ENCODE measurements around the gene ITIH1. TPM values are rescaled to one million over a fixed set of nuclear protein-coding genes. Genes with fewer than 3 reads are reported as not detected.

ITIH1 gene
- polyA plus RNA-seq, 2 of the 4 experiments (the other 2 are of a cell fraction), result not detected

DNA sequence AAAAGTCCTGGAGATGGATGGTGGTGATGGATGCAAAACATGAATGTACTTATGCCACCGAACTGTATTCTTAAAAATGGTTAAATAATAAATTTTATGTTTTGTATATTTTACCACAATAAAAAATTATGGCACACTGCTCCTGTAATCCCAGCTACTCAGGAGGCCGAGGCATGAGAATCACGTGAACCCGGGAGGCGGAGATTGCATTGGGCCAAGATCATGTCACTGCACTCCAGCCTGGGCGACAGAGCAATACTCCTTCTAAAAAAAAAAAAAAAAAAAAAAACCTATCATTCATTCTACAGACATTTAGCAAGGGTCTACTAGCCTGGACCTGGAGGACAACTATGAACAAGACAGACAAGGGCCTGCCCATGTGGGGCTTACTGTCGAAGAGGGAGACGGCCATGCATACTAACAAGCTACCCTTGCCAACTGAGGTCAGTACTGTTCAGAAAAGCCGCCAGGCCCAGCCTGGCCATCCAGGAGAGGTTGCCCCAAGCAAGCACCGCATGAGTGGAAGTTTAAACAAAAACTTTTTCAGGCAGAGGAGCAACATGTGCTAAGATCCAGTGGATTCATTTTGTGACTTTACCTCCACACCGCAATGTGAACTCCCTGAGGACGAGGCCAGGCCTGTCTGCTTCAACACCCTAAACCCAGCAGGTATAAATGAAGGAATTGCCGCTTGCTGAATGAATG is 3.9 kb upstream of the ITIH1 start:
- 92% methylated on average over 13 of the region's 13 CpGs for WGBS (ENCODE audit: missing lambda C conversion rate)
- Histone ChIP-seq H3K4me1 (peaks cover 13% of the 10 kb centered on the region), H3K9me3 (no peaks in the 10 kb centered on the region), H3K4me3 (no peak overlapping the region), H3K4me2 (no peak overlapping the region), H3K27ac (no peak overlapping the region)
- TF ChIP-seq RAD21 (conservative IDR thresholded peaks at IDR 0.05 in 1 of 2, IDR thresholded peaks at IDR 0.05 in 1 of 2), result no peak
- TF ChIP-seq HOXA7 (CRISPR knock-in tag; IDR thresholded peaks at IDR 0.05), result no peak
- TF ChIP-seq, protein P1, sequence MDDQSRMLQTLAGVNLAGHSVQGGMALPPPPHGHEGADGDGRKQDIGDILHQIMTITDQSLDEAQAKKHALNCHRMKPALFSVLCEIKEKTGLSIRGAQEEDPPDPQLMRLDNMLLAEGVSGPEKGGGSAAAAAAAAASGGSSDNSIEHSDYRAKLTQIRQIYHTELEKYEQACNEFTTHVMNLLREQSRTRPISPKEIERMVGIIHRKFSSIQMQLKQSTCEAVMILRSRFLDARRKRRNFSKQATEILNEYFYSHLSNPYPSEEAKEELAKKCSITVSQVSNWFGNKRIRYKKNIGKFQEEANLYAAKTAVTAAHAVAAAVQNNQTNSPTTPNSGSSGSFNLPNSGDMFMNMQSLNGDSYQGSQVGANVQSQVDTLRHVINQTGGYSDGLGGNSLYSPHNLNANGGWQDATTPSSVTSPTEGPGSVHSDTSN (IDR thresholded peaks at IDR 0.05), result no peak
- TF ChIP-seq JUNB (IDR thresholded peaks at IDR 0.05), result no peak
- no peak for TF ChIP-seq CBX8 (IDR thresholded peaks at IDR 0.05)
- TF ChIP-seq, protein P2, sequence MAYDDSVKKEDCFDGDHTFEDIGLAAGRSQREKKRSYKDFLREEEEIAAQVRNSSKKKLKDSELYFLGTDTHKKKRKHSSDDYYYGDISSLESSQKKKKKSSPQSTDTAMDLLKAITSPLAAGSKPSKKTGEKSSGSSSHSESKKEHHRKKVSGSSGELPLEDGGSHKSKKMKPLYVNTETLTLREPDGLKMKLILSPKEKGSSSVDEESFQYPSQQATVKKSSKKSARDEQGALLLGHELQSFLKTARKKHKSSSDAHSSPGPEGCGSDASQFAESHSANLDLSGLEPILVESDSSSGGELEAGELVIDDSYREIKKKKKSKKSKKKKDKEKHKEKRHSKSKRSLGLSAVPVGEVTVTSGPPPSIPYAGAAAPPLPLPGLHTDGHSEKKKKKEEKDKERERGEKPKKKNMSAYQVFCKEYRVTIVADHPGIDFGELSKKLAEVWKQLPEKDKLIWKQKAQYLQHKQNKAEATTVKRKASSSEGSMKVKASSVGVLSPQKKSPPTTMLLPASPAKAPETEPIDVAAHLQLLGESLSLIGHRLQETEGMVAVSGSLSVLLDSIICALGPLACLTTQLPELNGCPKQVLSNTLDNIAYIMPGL (CRISPR knock-in tag; IDR thresholded peaks at IDR 0.05; ENCODE audit: borderline replicate concordance), result no peak
- TF ChIP-seq, protein P3, sequence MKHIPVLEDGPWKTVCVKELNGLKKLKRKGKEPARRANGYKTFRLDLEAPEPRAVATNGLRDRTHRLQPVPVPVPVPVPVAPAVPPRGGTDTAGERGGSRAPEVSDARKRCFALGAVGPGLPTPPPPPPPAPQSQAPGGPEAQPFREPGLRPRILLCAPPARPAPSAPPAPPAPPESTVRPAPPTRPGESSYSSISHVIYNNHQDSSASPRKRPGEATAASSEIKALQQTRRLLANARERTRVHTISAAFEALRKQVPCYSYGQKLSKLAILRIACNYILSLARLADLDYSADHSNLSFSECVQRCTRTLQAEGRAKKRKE (CRISPR knock-in tag; IDR thresholded peaks at IDR 0.05; ENCODE audit: low read depth), result no peak
- TF ChIP-seq CBX2 (IDR thresholded peaks at IDR 0.05; ENCODE audit: borderline replicate concordance, low read depth), result no peak
- TF ChIP-seq, protein P4, sequence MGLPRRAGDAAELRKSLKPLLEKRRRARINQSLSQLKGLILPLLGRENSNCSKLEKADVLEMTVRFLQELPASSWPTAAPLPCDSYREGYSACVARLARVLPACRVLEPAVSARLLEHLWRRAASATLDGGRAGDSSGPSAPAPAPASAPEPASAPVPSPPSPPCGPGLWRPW (IDR thresholded peaks at IDR 0.05), result no peak
- no peak for TF ChIP-seq NFE2L2 (conservative IDR thresholded peaks at IDR 0.05; ENCODE audit: low read length)
- no peak for TF ChIP-seq POLR2A (IDR thresholded peaks at IDR 0.05; ENCODE audit: low read length)
- TF ChIP-seq RNF2 (IDR thresholded peaks at IDR 0.05; ENCODE audit: borderline replicate concordance, low read depth), result no peak
- TF ChIP-seq, protein P5, sequence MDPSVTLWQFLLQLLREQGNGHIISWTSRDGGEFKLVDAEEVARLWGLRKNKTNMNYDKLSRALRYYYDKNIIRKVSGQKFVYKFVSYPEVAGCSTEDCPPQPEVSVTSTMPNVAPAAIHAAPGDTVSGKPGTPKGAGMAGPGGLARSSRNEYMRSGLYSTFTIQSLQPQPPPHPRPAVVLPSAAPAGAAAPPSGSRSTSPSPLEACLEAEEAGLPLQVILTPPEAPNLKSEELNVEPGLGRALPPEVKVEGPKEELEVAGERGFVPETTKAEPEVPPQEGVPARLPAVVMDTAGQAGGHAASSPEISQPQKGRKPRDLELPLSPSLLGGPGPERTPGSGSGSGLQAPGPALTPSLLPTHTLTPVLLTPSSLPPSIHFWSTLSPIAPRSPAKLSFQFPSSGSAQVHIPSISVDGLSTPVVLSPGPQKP (IDR thresholded peaks at IDR 0.05; ENCODE audit: low read depth, low read length), result no peak
- TF ChIP-seq SMC3 (IDR thresholded peaks at IDR 0.05), result no peak
- no peak for TF ChIP-seq KDM5A (IDR thresholded peaks at IDR 0.05)
- TF ChIP-seq HOXB5 (CRISPR knock-in tag; IDR thresholded peaks at IDR 0.05), result no peak
- DNase-seq (ENCODE audit: low read depth in 1 of 2, low spot score in 1 of 2) (no peak), ATAC-seq (no peak), FAIRE-seq (no peak)
- POLR2A ChIA-PET, result no interaction called here
- CTCF ChIA-PET, result interaction anchor here (0.6 kb wide), 2 partner anchors 72 to 185 kb away, joined by 3 read pairs; no protein-coding TSS in a partner anchor

DNA sequence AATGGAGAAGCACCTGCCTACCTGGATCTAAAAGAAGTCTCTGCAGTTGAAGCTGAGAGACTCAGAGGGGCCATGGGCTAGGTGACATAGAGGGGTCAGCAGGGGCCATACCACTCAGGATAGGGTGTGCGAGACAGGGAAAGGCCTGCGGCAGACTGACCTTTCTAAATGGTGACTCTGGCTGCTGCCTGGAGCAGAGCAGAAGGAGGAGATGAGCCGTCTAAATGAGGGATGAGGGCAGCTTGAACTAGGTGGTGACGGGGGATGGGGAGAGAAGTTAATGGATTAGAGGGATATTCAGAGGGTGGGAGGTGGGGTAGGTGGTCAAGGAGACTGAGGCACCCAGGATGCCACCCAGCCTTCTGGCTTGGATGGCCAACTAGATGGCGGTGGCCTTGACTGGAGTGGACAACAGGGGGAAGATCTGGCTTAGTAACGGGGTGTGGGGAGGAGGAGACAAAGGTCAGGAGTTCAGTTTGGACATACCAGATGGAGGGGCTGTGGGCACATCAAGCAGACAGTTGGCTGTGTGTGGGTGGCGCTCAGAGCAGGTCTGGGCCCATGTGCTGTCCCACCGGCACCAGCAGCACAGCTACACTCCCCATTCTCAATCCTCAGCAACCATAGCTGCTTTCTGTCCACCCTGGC is 3.2 kb upstream of the ITIH1 start:
- H3K9me3 ChIP-seq, result no peaks in the 10 kb centered on the region
- WGBS (ENCODE audit: missing lambda C conversion rate), result 75% methylated on average over 8 of the region's 8 CpGs
- TF ChIP-seq NPAS2 (CRISPR knock-in tag; IDR thresholded peaks at IDR 0.05; ENCODE audit: borderline replicate concordance), result no peak
- TF ChIP-seq NFE2L2 (conservative IDR thresholded peaks at IDR 0.05; ENCODE audit: low read length), result no peak
- no peak for TF ChIP-seq ZNF302 (CRISPR knock-in tag; IDR thresholded peaks at IDR 0.05)
- TF ChIP-seq RAD21 (conservative IDR thresholded peaks at IDR 0.05 in 1 of 2, IDR thresholded peaks at IDR 0.05 in 1 of 2), result no peak
- TF ChIP-seq NR3C1 (IDR thresholded peaks at IDR 0.05), result no peak
- TF ChIP-seq TFCP2L1 (CRISPR knock-in tag; IDR thresholded peaks at IDR 0.05), result no peak

More for the DNA sequence above, 3.2 kb upstream of the ITIH1 start:
- no peak for ATAC-seq
- no peak for DNase-seq (ENCODE audit: low read depth in 1 of 2, low spot score in 1 of 2)
- no peak for FAIRE-seq
- no peak overlapping the region for H3K27ac ChIP-seq
- ChIA-PET CTCF (no interaction called here), POLR2A (no interaction called here)
- no peak overlapping the region for H3K4me3 ChIP-seq
- peaks cover 11% of the 10 kb centered on the region for H3K4me1 ChIP-seq
- no peak overlapping the region for H3K4me2 ChIP-seq

Data from A549 (cell line).